Transverse colon (tissue), 4 donors: Measurements from ENCODE around the gene ADAM10. TPM values are rescaled to one million over a fixed set of nuclear protein-coding genes. Genes with fewer than 3 reads are reported as not detected.

Source experiments
- DNase-seq: peaks from one replicate; pipeline ENCODE4 v3.0.0-alpha.2; 2019
- H3K27ac ChIP-seq, 4 donors: fragments of 200-600 bp; sonication (generic); 2 replicates each; pipeline ENCODE4 v1.5.1; 2016 to 2018; ENCODE audit warnings: inconsistent platforms in 4 of 4
- H3K27me3 ChIP-seq: fragments of 200-600 bp; sonication (generic); 2 replicates; pipeline ENCODE4 v1.5.1; 2017; ENCODE audit warnings: inconsistent platforms
- H3K36me3 ChIP-seq, 4 donors: fragments of 200-600 bp; sonication (generic); 2 replicates each; pipeline ENCODE4 v1.5.1; 2017 to 2019; ENCODE audit warnings: inconsistent platforms in 4 of 4
- H3K4me1 ChIP-seq, 4 donors: fragments of 200-600 bp; sonication (generic); 2 replicates each; pipeline ENCODE4 v1.5.1; 2017 to 2020; ENCODE audit warnings: inconsistent platforms in 4 of 4
- H3K4me3 ChIP-seq, 4 donors: fragments of 200-600 bp; sonication (generic); 1 replicate in 1 of 4; 2 replicates in 3 of 4; pipeline versions ENCODE4 v1.5.1 to v1.6.1; 2017 to 2019; ENCODE audit warnings: inconsistent platforms in 4 of 4
- H3K9me3 ChIP-seq, 2 donors: fragments of 200-600 bp; sonication (generic); 2 replicates each; pipeline ENCODE4 v1.5.1; 2017 to 2019; ENCODE audit warnings: inconsistent platforms in 2 of 2
- EP300 ChIP-seq: sonication (generic); formaldehyde crosslinking; IDR thresholded peaks from one replicate; pipeline ENCODE4 v1.6.1; 2017; ENCODE audit warnings: antibody characterized with exemption, low read depth
- POLR2A ChIP-seq: fragments of 450-650 bp; IDR thresholded peaks from one replicate; pipeline ENCODE4 v1.6.1; 2016; ENCODE audit warnings: antibody characterized with exemption, mild to moderate bottlenecking, moderate library complexity
- POLR2AphosphoS5 ChIP-seq, 3 donors: sonication (generic); formaldehyde crosslinking; IDR thresholded peaks; one replicate each; pipeline ENCODE4 v1.6.1; 2016; ENCODE audit warnings: antibody characterized with exemption in 3 of 3
- WGBS, 2 donors: methylation state at CpG; one replicate each; pipeline ENCODE4 v1.1.5; 2018; ENCODE audit warnings: low coverage in 1 of 2; 5-methylcytosine and 5-hydroxymethylcytosine counted together
- in situ Hi-C, 4 donors: fragments of 200-750 bp; cut with MboI; loops; one replicate each; pipeline versions ENCODE4 v1.15.0 to v1.15.1; 2017; ENCODE audit warnings: low sequenced_read_pairs in 3 of 4, low pct_ligation_motif_present in 1 of 4, low pct_unique_long_range_greater_than_20kb in 1 of 4
- intact Hi-C: fragments of 100-400 bp; cut with DNase I; formaldehyde crosslinking; loops from one replicate; pipeline ENCODE4 v1.15.1; 2023; ENCODE audit warnings: low total_unique reads
- total RNA-seq, 4 donors: library from RNA; depleted of rRNA; stranded (reverse); fragments of >200 nt; gene quantifications; one replicate each; pipeline ENCODE4 v1.1.0, GENCODE V29; 2016
- TF ChIP-seq, protein P1 (sequence below), 5 experiments: fragments of 200-600 bp in 3 of 5; fragments of 450-650 bp in 2 of 5; sonication (generic) in 3 of 5; IDR thresholded peaks; 1 replicate in 2 of 5; 2 replicates in 3 of 5; pipeline ENCODE4 v1.5.1; 2016 to 2017; ENCODE audit warnings: antibody characterized with exemption in 5 of 5, inconsistent platforms in 3 of 5, mild to moderate bottlenecking in 2 of 5, moderate library complexity in 1 of 5

Gene ADAM10
- total RNA-seq, 4 donors from 2014 or later, result 45.3 to 941 (median 69.1) TPM

GRCh38 chr15:58590926-58591325 lies 158.6 kb downstream of the ADAM10 start:
- Histone ChIP-seq H3K27ac (no peak overlapping the region), H3K36me3 (no peaks in the 10 kb centered on the region), H3K4me1 (peaks cover 0 to 5% (median 0%) of the 10 kb centered on the region in 4 donors), H3K4me3 (no peak overlapping the region), H3K9me3 (no peaks in the 10 kb centered on the region), H3K27me3 (no peaks in the 10 kb centered on the region)
- in situ Hi-C loops (no loop called here), intact Hi-C loops (no loop called here)
- DNase-seq, result no peak
- TF ChIP-seq POLR2AphosphoS5 (IDR thresholded peaks at IDR 0.05) (no peak), EP300 (no peak), POLR2A (no peak)
- TF ChIP-seq, protein P1, sequence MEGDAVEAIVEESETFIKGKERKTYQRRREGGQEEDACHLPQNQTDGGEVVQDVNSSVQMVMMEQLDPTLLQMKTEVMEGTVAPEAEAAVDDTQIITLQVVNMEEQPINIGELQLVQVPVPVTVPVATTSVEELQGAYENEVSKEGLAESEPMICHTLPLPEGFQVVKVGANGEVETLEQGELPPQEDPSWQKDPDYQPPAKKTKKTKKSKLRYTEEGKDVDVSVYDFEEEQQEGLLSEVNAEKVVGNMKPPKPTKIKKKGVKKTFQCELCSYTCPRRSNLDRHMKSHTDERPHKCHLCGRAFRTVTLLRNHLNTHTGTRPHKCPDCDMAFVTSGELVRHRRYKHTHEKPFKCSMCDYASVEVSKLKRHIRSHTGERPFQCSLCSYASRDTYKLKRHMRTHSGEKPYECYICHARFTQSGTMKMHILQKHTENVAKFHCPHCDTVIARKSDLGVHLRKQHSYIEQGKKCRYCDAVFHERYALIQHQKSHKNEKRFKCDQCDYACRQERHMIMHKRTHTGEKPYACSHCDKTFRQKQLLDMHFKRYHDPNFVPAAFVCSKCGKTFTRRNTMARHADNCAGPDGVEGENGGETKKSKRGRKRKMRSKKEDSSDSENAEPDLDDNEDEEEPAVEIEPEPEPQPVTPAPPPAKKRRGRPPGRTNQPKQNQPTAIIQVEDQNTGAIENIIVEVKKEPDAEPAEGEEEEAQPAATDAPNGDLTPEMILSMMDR (IDR thresholded peaks at IDR 0.05), result no peak
- 36 to 50% methylated on average over 1 of the region's 1 CpG for WGBS, 2 donors

DNA sequence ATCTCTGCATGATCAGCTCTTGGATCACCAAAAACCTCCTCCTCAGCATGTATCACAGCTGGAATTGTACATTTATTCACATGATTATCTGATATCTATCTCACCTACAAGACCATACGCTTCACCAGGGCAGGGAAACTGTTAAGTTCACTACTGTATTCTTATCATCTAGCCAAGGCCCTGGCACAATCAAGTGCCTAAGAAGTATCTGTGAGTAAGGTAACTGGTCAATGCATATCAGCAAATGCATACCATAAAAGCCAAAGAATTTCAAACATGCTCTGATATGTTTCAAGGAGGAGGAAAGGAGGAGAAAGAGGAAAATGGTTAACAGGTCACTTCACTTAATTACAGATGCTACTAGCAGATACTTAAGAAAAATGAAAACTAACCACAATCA lies 159.3 kb downstream of the ADAM10 start:
- DNase-seq, result no peak
- H3K36me3 ChIP-seq, result no peaks in the 10 kb centered on the region
- intact Hi-C loops, result no loop called here
- WGBS, 2 donors, result 88 to 95% methylated on average over 1 of the region's 1 CpG
- no peaks in the 10 kb centered on the region for H3K9me3 ChIP-seq
- no peak overlapping the region for H3K27ac ChIP-seq
- no peaks in the 10 kb centered on the region for H3K4me1 ChIP-seq
- H3K4me3 ChIP-seq, result no peak overlapping the region
- in situ Hi-C loops, result no loop called here
- TF ChIP-seq, protein P1 (IDR thresholded peaks at IDR 0.05), result no peak
- no peak for TF ChIP-seq POLR2AphosphoS5 (IDR thresholded peaks at IDR 0.05)
- no peak for TF ChIP-seq POLR2A
- TF ChIP-seq EP300, result no peak
- H3K27me3 ChIP-seq, result no peaks in the 10 kb centered on the region

DNA sequence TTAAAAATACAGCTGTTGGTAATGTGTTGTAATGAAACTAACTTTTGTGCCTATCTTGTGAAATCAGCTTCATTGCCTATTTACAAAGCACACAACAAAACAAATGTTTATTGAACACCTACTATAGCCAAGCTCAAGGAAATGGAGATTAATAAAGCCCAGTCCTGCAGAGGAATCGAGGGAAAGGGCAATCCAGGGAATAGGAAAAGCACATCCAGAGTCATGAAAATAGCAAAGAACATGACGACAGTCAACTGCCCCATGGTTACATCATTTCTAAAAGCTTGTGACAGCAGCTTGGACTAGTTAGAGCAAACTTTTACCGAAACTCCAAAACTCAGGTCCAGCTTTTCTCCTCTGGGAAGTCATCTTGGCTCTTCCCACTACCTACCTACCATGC lies 160.5 kb downstream of the ADAM10 start:
- no peak for DNase-seq
- TF ChIP-seq POLR2AphosphoS5 (IDR thresholded peaks at IDR 0.05) (no peak), EP300 (no peak), POLR2A (no peak)
- TF ChIP-seq, protein P1 (IDR thresholded peaks at IDR 0.05), result no peak
- 80 to 94% methylated on average over 1 to 3 of the region's 3 CpGs for WGBS, 2 donors
- Histone ChIP-seq H3K4me3 (no peak overlapping the region), H3K27ac (no peak overlapping the region), H3K36me3 (no peaks in the 10 kb centered on the region), H3K27me3 (no peaks in the 10 kb centered on the region), H3K4me1 (no peaks in the 10 kb centered on the region), H3K9me3 (no peaks in the 10 kb centered on the region)
- in situ Hi-C loops, result no loop called here
- intact Hi-C loops, result no loop called here

DNA sequence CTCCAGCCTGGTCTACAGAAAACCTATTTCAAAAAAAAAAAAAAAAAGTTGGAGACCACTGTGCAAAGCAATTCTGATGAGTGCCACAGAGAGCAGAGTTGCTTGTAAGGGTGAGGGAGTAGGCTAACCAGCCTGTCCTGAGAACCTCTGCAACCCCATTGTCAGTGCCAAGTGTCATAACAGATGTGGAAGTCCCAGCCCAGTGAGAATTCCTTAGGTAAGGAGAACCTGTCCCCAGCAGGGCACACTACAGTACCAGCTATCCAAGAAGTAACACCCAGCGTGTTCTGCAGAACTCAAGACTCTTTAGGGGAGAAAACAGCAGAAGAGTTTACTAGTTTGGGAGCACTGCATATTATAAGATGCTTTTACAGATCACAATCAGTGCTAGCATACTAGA lies 161.4 kb downstream of the ADAM10 start:
- in situ Hi-C loops (no loop called here), intact Hi-C loops (no loop called here)
- DNase-seq, result no peak
- TF ChIP-seq POLR2A (no peak), EP300 (no peak), POLR2AphosphoS5 (IDR thresholded peaks at IDR 0.05) (no peak)
- TF ChIP-seq, protein P1 (IDR thresholded peaks at IDR 0.05), result no peak
- H3K4me3 ChIP-seq, result no peak overlapping the region
- H3K27ac ChIP-seq, result no peak overlapping the region
- peaks cover 0 to 4% of the 10 kb centered on the region in 2 donors for H3K9me3 ChIP-seq
- H3K4me1 ChIP-seq, result no peaks in the 10 kb centered on the region
- no peaks in the 10 kb centered on the region for H3K27me3 ChIP-seq
- WGBS, 2 donors, result 93% methylated on average over 1 of the region's 1 CpG; no CpG with 5 or more reads in 1 of the 2 donors
- no peaks in the 10 kb centered on the region for H3K36me3 ChIP-seq
